CD14-positive monocyte (primary cell): Measurements from ENCODE around the gene P4HB. TPM values are rescaled to one million over a fixed set of nuclear protein-coding genes. Genes with fewer than 3 reads are reported as not detected.

Experiments used
- DNase-seq, 3 donors: peaks; one replicate each; pipeline ENCODE4 v3.0.0-alpha.2; 2011 to 2022
- H2AFZ ChIP-seq: 2 replicates; pipeline ENCODE4 v1.6.0; 2012; ENCODE audit warnings: mild to moderate bottlenecking, low read depth, low read length, inconsistent platforms; ENCODE audit not compliant: insufficient read depth, poor library complexity, severe bottlenecking
- H3K27ac ChIP-seq, 2 donors: 1 replicate in 1 of 2; 2 replicates in 1 of 2; pipeline ENCODE4 v1.5.1; 2012 to 2013; ENCODE audit warnings: low read length in 2 of 2, control low read depth in 1 of 2, inconsistent platforms in 1 of 2, low read depth in 1 of 2, mild to moderate bottlenecking in 1 of 2
- H3K27me3 ChIP-seq, 2 donors: one replicate each; pipeline versions ENCODE4 v1.6.0 to v1.6.1; 2011 to 2013; ENCODE audit warnings: low read length in 2 of 2; ENCODE audit not compliant: control insufficient read depth in 2 of 2, insufficient read depth in 2 of 2
- H3K36me3 ChIP-seq, 2 donors: replicated peaks in 1 of 2; 1 replicate in 1 of 2; 2 replicates in 1 of 2; pipeline versions ENCODE4 v1.5.1 to v1.6.1; 2012 to 2013; ENCODE audit warnings: low read length in 2 of 2, control low read depth in 1 of 2, inconsistent platforms in 1 of 2, mild to moderate bottlenecking in 1 of 2; ENCODE audit not compliant: insufficient read depth in 2 of 2, control insufficient read depth in 1 of 2
- H3K4me1 ChIP-seq, 2 donors: 1 replicate in 1 of 2; 2 replicates in 1 of 2; pipeline versions ENCODE4 v1.5.1 to v1.6.1; 2012 to 2013; ENCODE audit warnings: low read length in 2 of 2, control low read depth in 1 of 2, inconsistent platforms in 1 of 2, mild to moderate bottlenecking in 1 of 2, moderate library complexity in 1 of 2; ENCODE audit not compliant: insufficient read depth in 2 of 2, control insufficient read depth in 1 of 2
- H3K4me2 ChIP-seq: replicated peaks from 2 replicates; pipeline ENCODE3; 2012; ENCODE audit warnings: low read length, moderate library complexity, mild to moderate bottlenecking; ENCODE audit not compliant: poor library complexity, severe bottlenecking; ENCODE audit errors: extremely low read depth
- H3K4me3 ChIP-seq, 3 experiments: fragments of 200-600 bp in 1 of 3; sonication (generic) in 1 of 3; replicated peaks in 1 of 3; 1 replicate in 2 of 3; 2 replicates in 1 of 3; pipeline ENCODE4 v1.5.1; 2011 to 2013; ENCODE audit warnings: low read length in 3 of 3, mild to moderate bottlenecking in 3 of 3, control low read depth in 2 of 3, low read depth in 2 of 3, inconsistent platforms in 1 of 3, moderate library complexity in 1 of 3
- H3K79me2 ChIP-seq: 2 replicates; pipeline ENCODE4 v1.6.0; 2012; ENCODE audit warnings: mild to moderate bottlenecking, control low read depth, inconsistent platforms, low read length, moderate library complexity; ENCODE audit not compliant: insufficient read depth
- H3K9ac ChIP-seq: 2 replicates; pipeline ENCODE4 v1.6.0; 2017; ENCODE audit warnings: low read length, mild to moderate bottlenecking; ENCODE audit not compliant: insufficient read depth, poor library complexity, severe bottlenecking
- H3K9me3 ChIP-seq, 2 donors: replicated peaks in 1 of 2; 1 replicate in 1 of 2; 2 replicates in 1 of 2; pipeline versions ENCODE4 v1.5.1 to v1.6.1; 2012 to 2013; ENCODE audit warnings: low read length in 2 of 2, control low read depth in 1 of 2; ENCODE audit not compliant: control insufficient read depth in 1 of 2, insufficient read depth in 1 of 2
- H4K20me1 ChIP-seq: 2 replicates; pipeline ENCODE4 v1.6.0; 2012; ENCODE audit warnings: mild to moderate bottlenecking, low read length, control low read depth, moderate library complexity; ENCODE audit not compliant: insufficient read depth
- H3K27ac Mint-ChIP-seq, 7 donors: one replicate each; pipeline ENCODE4 v1.8.0; 2020; ENCODE audit warnings: mild to moderate bottlenecking in 7 of 7, mixed read lengths in 7 of 7, moderate library complexity in 6 of 7, inconsistent platforms in 2 of 7
- H3K27me3 Mint-ChIP-seq, 3 donors: one replicate each; pipeline ENCODE4 v1.8.0; 2021 to 2022; ENCODE audit warnings: low read depth in 3 of 3, mild to moderate bottlenecking in 3 of 3, mixed read lengths in 3 of 3, moderate library complexity in 3 of 3, inconsistent platforms in 1 of 3
- H3K36me3 Mint-ChIP-seq, 2 donors: one replicate each; pipeline ENCODE4 v1.8.0; 2020; ENCODE audit warnings: mixed read lengths in 2 of 2, inconsistent platforms in 1 of 2, mild to moderate bottlenecking in 1 of 2
- H3K4me1 Mint-ChIP-seq: one replicate; pipeline ENCODE4 v1.8.0; 2020; ENCODE audit warnings: mild to moderate bottlenecking, mixed read lengths
- H3K4me3 Mint-ChIP-seq, 2 donors: one replicate each; pipeline ENCODE4 v1.8.0; 2020; ENCODE audit warnings: mild to moderate bottlenecking in 2 of 2, mixed read lengths in 2 of 2, moderate library complexity in 1 of 2
- H3K9me3 Mint-ChIP-seq, 7 donors: one replicate each; pipeline ENCODE4 v1.8.0; 2020 to 2022; ENCODE audit warnings: mixed read lengths in 7 of 7, mild to moderate bottlenecking in 6 of 7, moderate library complexity in 6 of 7, inconsistent platforms in 2 of 7
- CTCF ChIP-seq: fragments of 200-600 bp; IDR thresholded peaks from one replicate; pipeline ENCODE4 v1.8.0; 2022; ENCODE audit warnings: antibody characterized with exemption, mild to moderate bottlenecking
- WGBS: methylation state at CpG from one replicate; pipeline ENCODE4 v1.1.5; 2013; ENCODE audit warnings: missing lambda C conversion rate; ENCODE audit not compliant: insufficient coverage; 5-methylcytosine and 5-hydroxymethylcytosine counted together
- intact Hi-C, 2 donors: fragments of 100-400 bp; cut with micrococcal nuclease; formaldehyde crosslinking; loops; one replicate each; pipeline versions ENCODE4 v1.15.0 to v1.15.1; 2023
- polyA plus RNA-seq, 3 donors: library from polyadenylated mRNA; depleted of rRNA in 1 of 3; unstranded in 2 of 3; stranded (reverse) in 1 of 3; fragments of 300-500 nt in 2 of 3; fragments of >200 nt in 1 of 3; fragmentation: Illumina TruSeq in 2 of 3; gene quantifications; 1 replicate in 2 of 3; 2 replicates in 1 of 3; pipeline ENCODE4 v1.2.3, GENCODE V29; 2012 to 2021

P4HB gene
- polyA plus RNA-seq, 3 donors: 108 to 297 (median 291) TPM

- H3K9me3 ChIP-seq: no peaks in the 10 kb centered on the region
- no peaks in the 10 kb centered on the region for H3K27me3 ChIP-seq
- peaks cover 42 to 62% of the 10 kb centered on the region in 2 donors for H3K36me3 Mint-ChIP-seq
- no peak overlapping the region for H3K4me3 Mint-ChIP-seq
- H3K27me3 Mint-ChIP-seq: peaks cover 0 to 1% (median 0%) of the 10 kb centered on the region in 3 donors
- WGBS: 99% methylated on average over 9 of the region's 11 CpGs
- peaks cover 23% of the 10 kb centered on the region for H3K4me1 Mint-ChIP-seq
- H3K9ac ChIP-seq: no peak overlapping the region
- no peak overlapping the region for H2AFZ ChIP-seq
- peaks cover 42 to 52% of the 10 kb centered on the region in 2 donors for H3K36me3 ChIP-seq
- DNase-seq: no peak
- peak overlapping the region in 1 of 7 donors; percentile 25 for H3K27ac Mint-ChIP-seq
- H3K4me1 ChIP-seq: peaks cover 15 to 16% of the 10 kb centered on the region in 2 donors
- H4K20me1 ChIP-seq: peaks cover 35% of the 10 kb centered on the region
- intact Hi-C loops: no loop called here
- peaks cover 15% of the 10 kb centered on the region for H3K79me2 ChIP-seq
- no peak overlapping the region for H3K4me3 ChIP-seq
- H3K27ac ChIP-seq: no peak overlapping the region
- TF ChIP-seq CTCF: no peak
- no peaks in the 10 kb centered on the region for H3K9me3 Mint-ChIP-seq
- H3K4me2 ChIP-seq: no peak overlapping the region
Observed at GRCh38 chr17:81908793-81909192, 48.5 kb upstream of the P4HB start.

- H3K4me3 ChIP-seq: no peak overlapping the region
- intact Hi-C loops: no loop called here
- 97% methylated on average over 13 of the region's 26 CpGs for WGBS
- Mint-ChIP-seq H3K4me3 (no peak overlapping the region), H3K27ac (no peak overlapping the region), H3K9me3 (peaks cover 0 to 3% (median 0%) of the 10 kb centered on the region in 7 donors), H3K36me3 (peaks cover 33 to 52% of the 10 kb centered on the region in 2 donors), H3K27me3 (peaks cover 5 to 14% (median 9%) of the 10 kb centered on the region in 3 donors), H3K4me1 (peaks cover 17% of the 10 kb centered on the region)
- H4K20me1 ChIP-seq: peaks cover 22% of the 10 kb centered on the region
- no peak overlapping the region for H3K4me2 ChIP-seq
- H3K36me3 ChIP-seq: peaks cover 29 to 39% of the 10 kb centered on the region in 2 donors
- no peak for DNase-seq
- H2AFZ ChIP-seq: no peak overlapping the region
- peaks cover 0 to 9% of the 10 kb centered on the region in 2 donors for H3K27me3 ChIP-seq
- H3K9ac ChIP-seq: no peak overlapping the region
- no peak overlapping the region for H3K27ac ChIP-seq
- no peak for TF ChIP-seq CTCF
- peaks cover 15% of the 10 kb centered on the region for H3K79me2 ChIP-seq
- no peaks in the 10 kb centered on the region for H3K9me3 ChIP-seq
- H3K4me1 ChIP-seq: peaks cover 15 to 18% of the 10 kb centered on the region in 2 donors
Observed at GRCh38 chr17:81907219-81908145, 47.1 kb upstream of the P4HB start.
